WI38 (cell line): ENCODE data around the gene RPL37A.

Experiments
- H3K4me3 ChIP-seq: 2 replicates; pipeline ENCODE4 v1.5.1; 2011; ENCODE audit warnings: low read depth, mild to moderate bottlenecking, control low read depth, low read length
- CTCF ChIP-seq: IDR thresholded peaks from 2 replicates; pipeline ENCODE4 v1.5.1; 2012; ENCODE audit warnings: low read depth, mild to moderate bottlenecking, control low read depth, low read length

The RPL37A gene

DNA sequence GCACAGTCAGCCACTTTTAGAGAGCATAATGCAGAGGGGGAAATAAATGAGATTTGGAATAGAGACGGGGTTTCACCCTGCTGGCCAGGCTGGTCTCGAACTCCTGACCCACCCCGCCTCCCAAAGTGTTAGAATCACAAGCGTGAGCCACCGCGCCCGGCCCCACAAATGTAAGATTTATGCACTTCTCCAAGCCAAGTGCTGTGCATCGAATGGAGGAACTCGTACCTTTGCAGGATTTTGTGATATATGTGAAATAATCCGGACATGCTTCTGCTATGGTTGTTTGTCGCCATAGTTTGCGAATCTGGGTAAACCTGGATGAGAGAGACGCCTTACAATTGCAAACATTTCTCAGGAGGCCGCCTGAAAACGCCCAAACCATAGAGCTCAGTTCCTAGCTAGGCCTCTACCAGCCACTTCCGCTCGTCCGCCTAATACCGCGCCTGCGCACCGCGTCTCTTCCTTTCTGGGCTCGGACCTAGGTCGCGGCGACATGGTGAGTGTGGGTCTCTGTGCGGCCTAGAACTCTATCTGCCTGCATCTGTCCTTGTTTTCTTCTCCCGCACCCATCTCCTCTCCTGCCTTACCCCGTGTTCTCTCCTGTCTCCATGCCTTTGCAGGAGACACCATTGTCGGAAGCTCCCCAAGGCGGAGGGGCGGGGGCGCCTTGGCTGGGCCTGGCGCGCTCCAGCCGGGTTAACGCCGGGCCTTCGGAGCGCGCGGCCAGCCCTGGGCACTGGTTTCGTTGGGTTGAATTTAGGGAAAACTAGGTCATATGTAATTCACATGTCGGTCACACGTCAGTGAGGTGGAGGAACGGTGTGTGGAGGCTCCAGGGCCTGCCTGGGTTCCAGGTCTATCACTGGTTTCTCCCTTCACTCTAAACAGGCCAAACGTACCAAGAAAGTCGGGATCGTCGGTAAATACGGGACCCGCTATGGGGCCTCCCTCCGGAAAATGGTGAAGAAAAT, at the start of gene RPL37A:
Gene RPL37A, plus strand, starts transcription at position 466 of the 974 bp plus-strand sequence. Its CDS starts 31 bp downstream, at position 497.
- TF ChIP-seq CTCF, result no peak
- H3K4me3 ChIP-seq, result peak within 1 kb of the TSS; percentile 94

GRCh38 chr2:216450346-216450745, 48.3 kb upstream of the RPL37A start:
- no peak for TF ChIP-seq CTCF
- H3K4me3 ChIP-seq, result no peak overlapping the region

DNA sequence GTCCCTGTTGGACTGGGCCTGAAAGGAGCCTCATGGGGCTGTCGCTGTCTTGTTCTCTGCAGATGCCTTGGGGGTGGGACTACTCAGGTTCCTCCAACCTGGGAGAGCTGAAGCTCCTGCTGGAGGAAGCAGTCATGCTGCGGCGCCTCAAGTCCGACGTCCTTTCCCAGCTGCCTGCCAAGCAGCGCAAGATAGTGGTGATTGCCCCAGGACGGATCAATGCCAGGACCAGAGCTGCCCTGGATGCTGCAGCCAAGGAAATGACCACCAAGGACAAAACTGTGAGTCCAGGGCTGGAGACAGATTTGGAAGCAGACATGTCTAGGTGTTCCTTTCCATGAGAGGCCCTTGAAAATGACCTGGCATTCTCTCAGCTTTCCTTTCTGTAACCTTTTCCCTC, 47.9 kb upstream of the RPL37A start:
- no peak overlapping the region for H3K4me3 ChIP-seq
- no peak for TF ChIP-seq CTCF

- TF ChIP-seq CTCF, result no peak
- no peak overlapping the region for H3K4me3 ChIP-seq
Observed at GRCh38 chr2:216453955-216454614, 44.6 kb upstream of the RPL37A start.

DNA sequence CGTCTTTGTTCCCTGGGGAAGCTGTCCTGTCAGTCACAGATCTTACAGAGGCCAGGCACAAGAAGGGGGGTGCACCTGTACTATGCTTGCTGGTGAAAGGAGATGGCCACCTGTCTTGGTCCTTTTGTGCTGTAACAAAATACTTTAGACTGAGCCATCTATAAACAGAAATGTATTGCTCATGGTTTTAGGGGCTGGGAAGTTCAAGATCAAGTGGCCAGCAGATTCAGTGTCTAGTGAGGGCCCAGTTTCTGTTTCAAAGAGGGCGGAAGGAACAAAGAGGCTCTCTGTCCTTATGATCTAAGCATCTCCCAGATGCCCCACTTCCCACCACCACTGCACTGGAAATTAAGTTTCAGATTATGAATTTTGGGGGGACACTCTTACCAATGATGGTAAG, 35.5 kb upstream of the RPL37A start:
- no peak for TF ChIP-seq CTCF

DNA sequence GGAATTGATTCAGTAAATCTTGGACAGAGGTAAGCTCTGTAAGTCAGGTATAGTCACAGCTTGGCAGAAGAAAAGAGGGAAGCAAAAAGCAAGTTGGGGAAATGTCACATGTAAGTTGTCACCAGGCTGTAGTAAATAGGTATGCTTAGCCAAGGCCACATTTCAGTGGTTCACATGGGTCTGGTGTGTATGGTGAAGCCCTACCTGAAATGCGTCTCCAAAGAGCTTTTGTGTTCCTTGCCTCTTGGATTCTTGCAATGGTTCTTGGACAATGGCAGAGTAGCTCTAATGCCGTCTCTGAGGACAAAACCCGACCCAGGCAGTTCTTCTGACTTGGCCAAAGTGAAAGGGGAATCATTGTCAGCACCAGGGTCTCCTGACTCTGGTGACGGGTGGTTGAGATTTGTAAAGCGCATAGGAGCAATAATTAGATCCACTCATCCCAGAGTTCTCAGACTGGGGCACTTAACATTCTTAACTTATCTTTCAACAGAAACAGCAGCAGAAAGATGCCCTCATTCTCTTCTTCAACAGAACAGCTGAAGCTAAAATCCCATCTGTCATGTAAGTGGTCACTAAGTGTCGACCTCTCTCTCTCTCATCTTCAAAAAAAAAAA, 34.4 kb upstream of the RPL37A start:
- TF ChIP-seq CTCF, result no peak
- H3K4me3 ChIP-seq, result no peak overlapping the region

More for the DNA sequence above, 35.5 kb upstream of the RPL37A start:
- H3K4me3 ChIP-seq, result no peak overlapping the region
